Measurements from ENCODE around the gene MRPL40.

Gene MRPL40

GRCh38 chr22:19447330-19448075 is 15.2 kb downstream of the MRPL40 start, which contains the start of gene C22orf39:
C22orf39 (minus strand) TSS chr22:19447711; CDS start chr22:19447688, 23 bp downstream.
- H3K4me1 Mint-ChIP-seq, result peaks cover 28% of the 10 kb centered on the region
- H3K36me3 Mint-ChIP-seq (ENCODE audit: low read depth), result peaks cover 46% of the 10 kb centered on the region
- TF ChIP-seq, protein P1, sequence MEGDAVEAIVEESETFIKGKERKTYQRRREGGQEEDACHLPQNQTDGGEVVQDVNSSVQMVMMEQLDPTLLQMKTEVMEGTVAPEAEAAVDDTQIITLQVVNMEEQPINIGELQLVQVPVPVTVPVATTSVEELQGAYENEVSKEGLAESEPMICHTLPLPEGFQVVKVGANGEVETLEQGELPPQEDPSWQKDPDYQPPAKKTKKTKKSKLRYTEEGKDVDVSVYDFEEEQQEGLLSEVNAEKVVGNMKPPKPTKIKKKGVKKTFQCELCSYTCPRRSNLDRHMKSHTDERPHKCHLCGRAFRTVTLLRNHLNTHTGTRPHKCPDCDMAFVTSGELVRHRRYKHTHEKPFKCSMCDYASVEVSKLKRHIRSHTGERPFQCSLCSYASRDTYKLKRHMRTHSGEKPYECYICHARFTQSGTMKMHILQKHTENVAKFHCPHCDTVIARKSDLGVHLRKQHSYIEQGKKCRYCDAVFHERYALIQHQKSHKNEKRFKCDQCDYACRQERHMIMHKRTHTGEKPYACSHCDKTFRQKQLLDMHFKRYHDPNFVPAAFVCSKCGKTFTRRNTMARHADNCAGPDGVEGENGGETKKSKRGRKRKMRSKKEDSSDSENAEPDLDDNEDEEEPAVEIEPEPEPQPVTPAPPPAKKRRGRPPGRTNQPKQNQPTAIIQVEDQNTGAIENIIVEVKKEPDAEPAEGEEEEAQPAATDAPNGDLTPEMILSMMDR (IDR thresholded peaks at IDR 0.05), result no peak
- H3K27ac Mint-ChIP-seq, result peak within 1 kb of the TSS; percentile 99
- peak within 1 kb of the TSS; percentile 97 for H3K4me3 Mint-ChIP-seq
- peak; percentile 86 for DNase-seq
- no peaks in the 10 kb centered on the region for H3K9me3 Mint-ChIP-seq
- no peaks in the 10 kb centered on the region for H3K27me3 Mint-ChIP-seq (ENCODE audit: low read depth, poor library complexity)

DNA sequence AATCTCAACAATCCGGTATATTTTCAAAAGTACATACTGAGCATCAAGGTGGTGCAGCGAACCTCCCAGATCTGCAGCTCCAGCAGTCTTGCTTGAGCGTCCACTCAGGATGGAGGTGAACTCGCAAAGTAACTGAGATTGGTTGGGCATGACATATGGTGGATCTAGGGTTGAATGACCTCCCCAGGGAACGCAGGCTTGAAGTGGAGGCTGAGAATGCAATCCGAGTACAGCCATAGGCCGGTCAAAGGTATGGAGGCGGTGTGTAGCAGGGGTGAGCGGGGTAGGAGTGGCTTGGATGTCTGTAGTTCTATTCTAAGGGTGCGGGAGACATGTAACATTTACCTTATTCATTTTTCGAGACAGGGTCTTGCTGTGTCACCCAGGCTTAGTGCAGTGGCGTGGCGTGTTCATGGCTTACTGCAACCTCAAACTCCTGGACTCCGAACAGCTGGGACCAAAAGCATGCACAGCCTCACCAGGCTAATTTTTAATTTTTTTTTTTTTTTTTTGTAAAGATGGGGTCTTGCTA is 15.8 kb downstream of the MRPL40 start:
- no peaks in the 10 kb centered on the region for H3K9me3 Mint-ChIP-seq
- TF ChIP-seq, protein P1 (IDR thresholded peaks at IDR 0.05), result no peak
- H3K4me1 Mint-ChIP-seq, result peaks cover 28% of the 10 kb centered on the region
- peaks cover 48% of the 10 kb centered on the region for H3K36me3 Mint-ChIP-seq (ENCODE audit: low read depth)
- DNase-seq, result peak; percentile 61
- H3K27me3 Mint-ChIP-seq (ENCODE audit: low read depth, poor library complexity), result no peaks in the 10 kb centered on the region
- H3K4me3 Mint-ChIP-seq, result peak overlapping the region; percentile 97
- peak overlapping the region; percentile 99 for H3K27ac Mint-ChIP-seq

DNA sequence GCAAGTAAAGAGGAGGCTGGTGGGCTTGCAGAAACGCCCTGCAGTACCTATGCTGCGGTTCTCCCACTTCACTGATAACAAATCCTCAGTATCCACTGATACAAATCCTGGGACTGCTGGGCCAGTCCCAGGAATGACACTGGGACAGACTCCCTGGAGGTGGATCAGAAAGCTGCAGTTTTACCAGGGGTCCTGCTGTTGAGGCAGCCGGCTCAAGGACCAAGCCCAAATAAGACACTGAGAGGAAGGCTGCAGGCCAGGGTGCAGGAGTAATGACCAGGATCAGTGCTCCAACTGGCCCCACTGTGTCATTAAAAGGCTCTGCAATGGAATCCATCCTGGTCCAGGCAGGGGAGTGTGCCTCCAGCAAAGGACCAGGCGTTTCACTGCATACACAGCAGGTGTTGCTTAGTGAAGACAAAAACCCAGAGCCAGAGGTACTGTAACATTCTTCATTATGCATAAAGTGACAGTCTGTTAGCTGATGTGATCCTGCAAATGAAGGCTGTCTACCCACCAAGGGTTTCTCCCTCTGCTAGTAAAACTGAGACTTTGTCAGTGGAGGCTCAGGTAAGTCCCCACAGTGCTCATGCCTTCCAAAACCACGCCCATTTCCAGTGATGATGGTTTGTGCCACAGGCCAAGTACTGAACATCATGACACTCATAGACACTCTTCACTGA is 16.5 kb downstream of the MRPL40 start:
- no peak for DNase-seq
- peak overlapping the region; percentile 97 for H3K4me3 Mint-ChIP-seq
- TF ChIP-seq, protein P1 (IDR thresholded peaks at IDR 0.05), result no peak
- no peaks in the 10 kb centered on the region for H3K27me3 Mint-ChIP-seq (ENCODE audit: low read depth, poor library complexity)
- H3K36me3 Mint-ChIP-seq (ENCODE audit: low read depth), result peaks cover 44% of the 10 kb centered on the region
- H3K27ac Mint-ChIP-seq, result no peak overlapping the region
- peaks cover 28% of the 10 kb centered on the region for H3K4me1 Mint-ChIP-seq
- no peaks in the 10 kb centered on the region for H3K9me3 Mint-ChIP-seq

DNA sequence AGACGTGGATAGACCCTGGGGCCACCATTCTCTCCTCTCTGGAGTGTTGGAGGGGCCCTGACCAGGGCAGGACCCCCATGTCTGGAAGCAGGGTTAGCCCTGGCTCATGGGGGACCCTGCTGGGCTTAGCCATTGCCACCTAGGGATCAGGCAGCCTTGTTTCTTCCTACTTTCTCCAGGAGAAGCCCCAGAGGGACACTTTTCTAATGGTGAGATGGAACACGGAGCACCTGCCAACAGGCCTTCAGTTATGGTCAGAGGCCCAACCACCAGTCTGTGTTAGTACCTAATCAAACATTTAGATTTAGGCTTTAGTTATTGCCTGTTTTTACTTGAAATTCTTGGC is 17.1 kb downstream of the MRPL40 start:
- TF ChIP-seq, protein P1 (IDR thresholded peaks at IDR 0.05), result no peak
- peaks cover 47% of the 10 kb centered on the region for H3K36me3 Mint-ChIP-seq (ENCODE audit: low read depth)

GRCh38 chr22:19450363-19451175 is 18.2 kb downstream of the MRPL40 start:
- no peak for DNase-seq
- Mint-ChIP-seq H3K36me3 (ENCODE audit: low read depth) (peaks cover 53% of the 10 kb centered on the region), H3K9me3 (no peaks in the 10 kb centered on the region), H3K27ac (no peak overlapping the region), H3K4me1 (peaks cover 24% of the 10 kb centered on the region), H3K27me3 (ENCODE audit: low read depth, poor library complexity) (no peaks in the 10 kb centered on the region), H3K4me3 (no peak overlapping the region)
- TF ChIP-seq, protein P1 (IDR thresholded peaks at IDR 0.05), result no peak

More for the DNA sequence above, 17.1 kb downstream of the MRPL40 start:
- no peak for DNase-seq
- Mint-ChIP-seq H3K27me3 (ENCODE audit: low read depth, poor library complexity) (no peaks in the 10 kb centered on the region), H3K4me1 (peaks cover 28% of the 10 kb centered on the region), H3K9me3 (no peaks in the 10 kb centered on the region), H3K4me3 (peak overlapping the region; percentile 62), H3K27ac (no peak overlapping the region)

Data from nephron progenitor cell (in vitro differentiated cells).